H1 (cell line): Measurements from ENCODE around the gene GREB1. TPM values are rescaled to one million over a fixed set of nuclear protein-coding genes. Genes with fewer than 3 reads are reported as not detected.

Experiments used
- CTCF ChIA-PET: fragments of 300-600 bp; sonication (Branson Sonifier 250); formaldehyde crosslinking; loops from one replicate; lab custom pipeline; 2021; ENCODE audit not compliant: partially characterized antibody; lab: Charles Lee
- POLR2A ChIA-PET: fragments of 300-600 bp; sonication (Branson Sonifier 250); formaldehyde crosslinking; loops from one replicate; lab custom pipeline; 2021; ENCODE audit warnings: inconsistent platforms; ENCODE audit not compliant: partially characterized antibody; lab: Charles Lee
- DNase-seq, 2 experiments: peaks; one replicate each; pipeline versions ENCODE4 v3.0.0 to v3.0.0-alpha.2; 2010 to 2022; ENCODE audit warnings: low spot score in 2 of 2, low read depth in 1 of 2, mixed read lengths in 1 of 2
- FAIRE-seq: peaks from 2 replicates; lab custom pipeline; 2011; peaks lifted over from hg19 to GRCh38; lab: Jason Lieb, UNC
- H2AFZ ChIP-seq: 2 replicates; pipeline ENCODE4 v1.8.1; 2012; ENCODE audit warnings: low read length, inconsistent platforms
- H2AK5ac ChIP-seq: 2 replicates; pipeline ENCODE4 v1.6.1; 2013; ENCODE audit warnings: low read depth, low read length
- H2BK120ac ChIP-seq: replicated peaks from 2 replicates; pipeline ENCODE3; 2013; ENCODE audit warnings: low read depth, low read length, inconsistent platforms
- H2BK12ac ChIP-seq: 2 replicates; pipeline ENCODE4 v1.6.1; 2013; ENCODE audit warnings: low read depth, low read length
- H2BK15ac ChIP-seq: 2 replicates; pipeline ENCODE4 v1.6.1; 2013; ENCODE audit warnings: low read length
- H2BK20ac ChIP-seq: 2 replicates; pipeline ENCODE4 v1.6.1; 2013; ENCODE audit warnings: low read length
- H2BK5ac ChIP-seq: 2 replicates; pipeline ENCODE4 v1.6.1; 2013; ENCODE audit warnings: low read depth, low read length
- H3K14ac ChIP-seq: 2 replicates; pipeline ENCODE4 v1.6.1; 2013; ENCODE audit warnings: inconsistent platforms; ENCODE audit not compliant: insufficient read length
- H3K18ac ChIP-seq: 2 replicates; pipeline ENCODE4 v1.6.1; 2013; ENCODE audit warnings: low read length; ENCODE audit errors: extremely low read depth
- H3K23ac ChIP-seq: 2 replicates; pipeline ENCODE4 v1.6.1; 2013; ENCODE audit warnings: inconsistent platforms; ENCODE audit not compliant: insufficient read length
- H3K23me2 ChIP-seq: 2 replicates; pipeline ENCODE4 v1.6.1; 2013; ENCODE audit warnings: low read depth, low read length
- H3K27ac ChIP-seq: 2 replicates; pipeline ENCODE4 v1.6.1; 2011; ENCODE audit warnings: low read depth, low read length, inconsistent platforms
- H3K27me3 ChIP-seq, 4 experiments: replicated peaks in 1 of 4; 1 replicate in 1 of 4; 2 replicates in 3 of 4; pipeline versions ENCODE4 v1.6.1 to v1.8.1; 2011 to 2013; ENCODE audit warnings: low read length in 3 of 4, mild to moderate bottlenecking in 3 of 4, inconsistent platforms in 2 of 4, mixed read lengths in 2 of 4, moderate library complexity in 1 of 4; ENCODE audit not compliant: control insufficient read depth in 3 of 4, insufficient read depth in 3 of 4; ENCODE audit errors: extremely low read depth in 1 of 4
- H3K36me3 ChIP-seq, 4 experiments: 2 replicates each; pipeline versions ENCODE4 v1.6.1 to v1.8.1; 2011 to 2013; ENCODE audit warnings: mild to moderate bottlenecking in 4 of 4, low read length in 3 of 4, moderate library complexity in 2 of 4, control low read depth in 1 of 4, inconsistent platforms in 1 of 4; ENCODE audit not compliant: insufficient read depth in 4 of 4, control insufficient read depth in 2 of 4
- H3K4ac ChIP-seq: replicated peaks from 2 replicates; pipeline ENCODE3; 2013; ENCODE audit warnings: low read length, low read depth, mixed read lengths, inconsistent platforms; ENCODE audit not compliant: insufficient read length
- H3K4me1 ChIP-seq, 4 experiments: replicated peaks in 1 of 4; 1 replicate in 1 of 4; 2 replicates in 3 of 4; pipeline versions ENCODE4 v1.6.1 to v1.8.1; 2011 to 2013; ENCODE audit warnings: low read length in 3 of 4, inconsistent platforms in 2 of 4, mixed read lengths in 1 of 4; ENCODE audit not compliant: insufficient read depth in 4 of 4, control insufficient read depth in 3 of 4
- H3K4me2 ChIP-seq, 2 experiments: 2 replicates each; pipeline versions ENCODE4 v1.6.1 to v1.8.1; 2011 to 2013; ENCODE audit warnings: low read depth in 2 of 2, low read length in 2 of 2, control low read depth in 1 of 2, inconsistent platforms in 1 of 2, mild to moderate bottlenecking in 1 of 2; ENCODE audit not compliant: insufficient read depth in 1 of 2
- H3K4me3 ChIP-seq, 4 experiments: fragments of 200-600, 300-600 bp in 1 of 4; sonication (generic), shearing (Covaris generic), sonication (Bioruptor Twin) in 1 of 4; 2 replicates each; pipeline versions ENCODE4 v1.5.1 to v1.8.1; 2011 to 2016; ENCODE audit warnings: low read length in 4 of 4, low read depth in 3 of 4, control low read depth in 2 of 4, inconsistent platforms in 2 of 4, mild to moderate bottlenecking in 2 of 4, mixed read lengths in 1 of 4, moderate library complexity in 1 of 4; ENCODE audit not compliant: insufficient read depth in 2 of 4; ENCODE audit errors: extremely low read depth in 1 of 4
- H3K56ac ChIP-seq: replicated peaks from 2 replicates; pipeline ENCODE3; 2013; ENCODE audit warnings: low read depth, mild to moderate bottlenecking, mixed read lengths, low read length, inconsistent platforms; ENCODE audit not compliant: insufficient read length
- H3K79me1 ChIP-seq: 2 replicates; pipeline ENCODE4 v1.6.1; 2013; ENCODE audit warnings: low read depth, low read length, control low read depth
- H3K79me2 ChIP-seq, 2 experiments: 2 replicates each; pipeline versions ENCODE4 v1.6.1 to v1.8.1; 2012 to 2013; ENCODE audit warnings: low read length in 2 of 2, mild to moderate bottlenecking in 2 of 2, inconsistent platforms in 1 of 2; ENCODE audit not compliant: insufficient read depth in 2 of 2, control insufficient read depth in 1 of 2
- H3K9ac ChIP-seq, 4 experiments: replicated peaks in 1 of 4; 1 replicate in 1 of 4; 2 replicates in 3 of 4; pipeline versions ENCODE4 v1.6.1 to v1.8.1; 2011 to 2013; ENCODE audit warnings: low read depth in 3 of 4, low read length in 3 of 4, control low read depth in 2 of 4, mild to moderate bottlenecking in 2 of 4, moderate library complexity in 2 of 4, inconsistent platforms in 1 of 4; ENCODE audit errors: extremely low read depth in 1 of 4
- H3K9me3 ChIP-seq, 2 experiments: 2 replicates each; pipeline versions ENCODE4 v1.6.1 to v1.8.1; 2012 to 2013; ENCODE audit warnings: mild to moderate bottlenecking in 2 of 2, moderate library complexity in 2 of 2, control low read depth in 1 of 2, inconsistent platforms in 1 of 2, low read depth in 1 of 2, low read length in 1 of 2, mixed read lengths in 1 of 2; ENCODE audit not compliant: insufficient read depth in 2 of 2
- H4K20me1 ChIP-seq, 2 experiments: replicated peaks in 1 of 2; 2 replicates each; pipeline versions ENCODE3 to v1.8.1; 2011 to 2013; ENCODE audit warnings: inconsistent platforms in 2 of 2, low read length in 2 of 2, mild to moderate bottlenecking in 1 of 2; ENCODE audit not compliant: insufficient read depth in 2 of 2, control insufficient read depth in 1 of 2
- H4K5ac ChIP-seq: 2 replicates; pipeline ENCODE4 v1.6.1; 2013; ENCODE audit warnings: low read length, low read depth, mixed read lengths, inconsistent platforms; ENCODE audit not compliant: insufficient read length
- H4K8ac ChIP-seq: 2 replicates; pipeline ENCODE4 v1.8.0; 2013; ENCODE audit warnings: mild to moderate bottlenecking, moderate library complexity, low read length, inconsistent platforms; ENCODE audit not compliant: insufficient read depth; ENCODE audit errors: extremely low read depth
- H4K91ac ChIP-seq: replicated peaks from 2 replicates; pipeline ENCODE3; 2013; ENCODE audit warnings: low read length, mixed read lengths, inconsistent platforms; ENCODE audit not compliant: insufficient read length
- GABPA ChIP-seq: IDR thresholded peaks from 2 replicates; pipeline ENCODE4 v1.6.1; 2011; ENCODE audit warnings: mild to moderate bottlenecking, low read length, moderate library complexity, borderline replicate concordance; ENCODE audit not compliant: insufficient read depth
- GTF2F1 ChIP-seq: IDR thresholded peaks from 2 replicates; pipeline ENCODE4 v1.6.1; 2012; ENCODE audit warnings: low read depth, low read length, improper control_type of control experiment, borderline replicate concordance
- JUND ChIP-seq: IDR thresholded peaks from 2 replicates; pipeline ENCODE4 v1.6.1; 2011; ENCODE audit warnings: mild to moderate bottlenecking, improper control_type of control experiment, low read length
- KDM1A ChIP-seq: fragments of 200-600, 300-600 bp; sonication (generic); IDR thresholded peaks from 2 replicates; pipeline ENCODE4 v1.7.1; 2016; ENCODE audit warnings: mild to moderate bottlenecking, low read length, borderline replicate concordance
- KDM4A ChIP-seq: IDR thresholded peaks from one replicate; pipeline ENCODE4 v1.7.1; 2012; ENCODE audit warnings: low read depth, mild to moderate bottlenecking, moderate library complexity, low read length, inconsistent platforms; ENCODE audit not compliant: severe bottlenecking
- POU5F1 ChIP-seq: IDR thresholded peaks from 2 replicates; pipeline ENCODE4 v1.6.1; 2011; ENCODE audit warnings: low read depth, mild to moderate bottlenecking, low read length, moderate library complexity
- RNF2 ChIP-seq: fragments of 200-900, 300-1000 bp; sonication (generic); IDR thresholded peaks from 2 replicates; pipeline ENCODE4 v1.7.1; 2016; ENCODE audit warnings: borderline replicate concordance, low read depth, mild to moderate bottlenecking, antibody characterized with exemption, low read length; ENCODE audit not compliant: poor library complexity, severe bottlenecking; ENCODE audit errors: missing control alignments
- TCF12 ChIP-seq: IDR thresholded peaks from 2 replicates; pipeline ENCODE4 v1.6.1; 2011; ENCODE audit warnings: low read depth, mild to moderate bottlenecking, low read length
- WGBS, 2 experiments: shearing (Covaris generic) in 1 of 2; methylation state at CpG; one replicate each; pipeline versions ENCODE4 v1.1.6 to v1.1.7; 2013 to 2015; ENCODE audit warnings: low lambda C conversion rate in 2 of 2, mixed read lengths in 2 of 2, inconsistent platforms in 1 of 2, low coverage in 1 of 2, missing lambda C conversion rate in 1 of 2; ENCODE audit not compliant: insufficient replicate concordance in 2 of 2, insufficient coverage in 1 of 2, insufficient read length in 1 of 2; ENCODE audit errors: extremely low coverage in 1 of 2, missing lambda C conversion rate in 1 of 2; 5-methylcytosine and 5-hydroxymethylcytosine counted together
- polyA plus RNA-seq, 7 experiments: library from polyadenylated mRNA; depleted of rRNA in 3 of 7; stranded (reverse) in 5 of 7; unstranded in 2 of 7; fragments of >200 nt in 5 of 7; fragments of 200-250 nt in 2 of 7; gene quantifications; 1 replicate in 5 of 7; 2 replicates in 1 of 7; 4 replicates in 1 of 7; pipeline versions ENCODE4 v1.2.1 to v1.2.3, GENCODE V29; 2011 to 2013; ENCODE audit warnings: missing spikeins in 2 of 7, mixed read lengths in 2 of 7
- total RNA-seq: library from RNA; stranded (reverse); fragmentation: NEBNext Ultra II Directional; extraction: Animal tissue kit (Norgen Biotek cat#: 25700); gene quantifications from 2 replicates; pipeline ENCODE4 v1.2.1, GENCODE V29; 2021
- TF ChIP-seq, protein P1 (sequence below): IDR thresholded peaks from 2 replicates; pipeline ENCODE4 v1.6.1; 2011; ENCODE audit warnings: low read length, improper control_type of control experiment

Gene GREB1
- total and polyA plus RNA-seq, 2 of the 8 experiments (the other 6 are each of a cell fraction or from before 2014, with no cell fraction given) = 7.9 to 43.4 TPM

DNA sequence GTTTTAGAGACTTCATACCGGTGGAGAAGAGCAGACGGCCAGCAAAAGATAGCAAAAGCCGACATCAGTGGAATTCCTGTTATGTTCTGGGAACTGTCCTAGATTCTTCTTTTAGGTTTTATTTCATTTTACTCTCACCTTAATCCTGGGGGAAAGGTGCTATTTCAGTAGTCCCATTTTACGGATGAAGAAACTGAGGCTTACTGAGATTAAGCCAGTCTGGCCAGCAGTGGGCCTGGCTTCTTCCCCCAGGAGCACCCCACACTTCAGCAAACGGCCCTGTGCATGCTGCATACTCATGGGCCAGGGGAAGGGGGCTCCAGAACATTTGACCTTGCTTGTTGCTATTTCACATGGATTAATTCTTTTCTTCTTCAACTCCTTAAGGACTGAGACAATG lies 79.5 kb downstream of the GREB1 start:
- Histone ChIP-seq H3K27me3 (no peaks in the 10 kb centered on the region), H3K79me2 (no peaks in the 10 kb centered on the region; a peak in 1 of 4 replicates), H2AK5ac (no peak overlapping the region), H3K36me3 (peaks cover 0 to 11% (median 6%) of the 10 kb centered on the region in 4 experiments; a peak in 3 of 8 replicates), H2BK5ac (no peak overlapping the region), H2BK120ac (no peak overlapping the region), H4K5ac (no peak overlapping the region), H2BK12ac (no peak overlapping the region), H3K4me3 (no peak overlapping the region), H3K9me3 (no peaks in the 10 kb centered on the region), H3K4me2 (no peak overlapping the region), H2BK15ac (no peak overlapping the region), H2AFZ (no peak overlapping the region), H3K27ac (no peak overlapping the region), H3K23me2 (no peaks in the 10 kb centered on the region), H4K20me1 (peaks cover 0 to 7% of the 10 kb centered on the region in 2 experiments), H3K14ac (no peak overlapping the region), H3K9ac (no peak overlapping the region), H4K8ac (no peak overlapping the region), H3K4me1 (no peaks in the 10 kb centered on the region), H4K91ac (no peak overlapping the region), H3K23ac (no peak overlapping the region), H3K79me1 (no peaks in the 10 kb centered on the region; the same call in 1 of the 2 replicates), H3K4ac (no peak overlapping the region), H3K18ac (no peak overlapping the region), H2BK20ac (no peak overlapping the region), H3K56ac (no peak overlapping the region)
- POLR2A ChIA-PET = no interaction called here
- DNase-seq = no peak
- FAIRE-seq = no peak
- 76% methylated on average over 5 of the region's 5 CpGs; no CpG with 5 or more reads in 1 of the 2 experiments for whole genome bisulfite sequencing, 2 experiments
- CTCF ChIA-PET = interaction anchor here (1.8 kb wide), 1 partner anchor 8 kb away, joined by 5 read pairs; no protein-coding TSS in a partner anchor
- TF ChIP-seq JUND = no peak
- TF ChIP-seq KDM1A = no peak
- no peak for TF ChIP-seq GABPA
- TF ChIP-seq KDM4A = no peak
- no peak for TF ChIP-seq POU5F1
- TF ChIP-seq, protein P1, sequence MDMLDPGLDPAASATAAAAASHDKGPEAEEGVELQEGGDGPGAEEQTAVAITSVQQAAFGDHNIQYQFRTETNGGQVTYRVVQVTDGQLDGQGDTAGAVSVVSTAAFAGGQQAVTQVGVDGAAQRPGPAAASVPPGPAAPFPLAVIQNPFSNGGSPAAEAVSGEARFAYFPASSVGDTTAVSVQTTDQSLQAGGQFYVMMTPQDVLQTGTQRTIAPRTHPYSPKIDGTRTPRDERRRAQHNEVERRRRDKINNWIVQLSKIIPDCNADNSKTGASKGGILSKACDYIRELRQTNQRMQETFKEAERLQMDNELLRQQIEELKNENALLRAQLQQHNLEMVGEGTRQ = no peak
- no peak for TF ChIP-seq GTF2F1
- no peak for TF ChIP-seq TCF12
- TF ChIP-seq RNF2 = no peak
